ENCODE measurements around the gene SH2B3. TPM values are rescaled to one million over a fixed set of nuclear protein-coding genes. Genes with fewer than 3 reads are reported as not detected.

The SH2B3 gene
- total RNA-seq, 3 donors from 2014 or later (not counting 1 experiment from before 2014, with no cell fraction given), result 68.1 to 81.3 (median 68.4) TPM

DNA sequence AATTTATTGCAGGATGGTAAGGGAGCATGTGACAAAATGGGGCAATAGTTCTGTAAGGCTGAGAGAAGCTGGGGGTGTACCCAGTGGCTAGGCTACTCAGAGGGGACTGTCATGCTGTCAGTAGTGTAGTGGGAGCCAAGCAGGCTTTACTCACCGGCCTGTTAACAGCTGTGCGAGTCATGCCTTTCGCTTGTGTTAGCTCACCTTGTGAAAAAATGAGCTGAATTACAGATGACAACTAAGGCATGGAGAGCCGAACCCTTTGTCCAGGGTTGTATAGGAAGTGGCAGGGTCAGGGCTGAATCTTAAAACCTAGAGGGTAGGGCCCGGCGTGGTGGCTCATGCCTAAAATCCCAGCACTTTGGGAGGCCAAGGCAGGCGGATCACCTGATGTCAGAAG lies 37.9 kb downstream of the SH2B3 start:
- TF ChIP-seq, protein P1, sequence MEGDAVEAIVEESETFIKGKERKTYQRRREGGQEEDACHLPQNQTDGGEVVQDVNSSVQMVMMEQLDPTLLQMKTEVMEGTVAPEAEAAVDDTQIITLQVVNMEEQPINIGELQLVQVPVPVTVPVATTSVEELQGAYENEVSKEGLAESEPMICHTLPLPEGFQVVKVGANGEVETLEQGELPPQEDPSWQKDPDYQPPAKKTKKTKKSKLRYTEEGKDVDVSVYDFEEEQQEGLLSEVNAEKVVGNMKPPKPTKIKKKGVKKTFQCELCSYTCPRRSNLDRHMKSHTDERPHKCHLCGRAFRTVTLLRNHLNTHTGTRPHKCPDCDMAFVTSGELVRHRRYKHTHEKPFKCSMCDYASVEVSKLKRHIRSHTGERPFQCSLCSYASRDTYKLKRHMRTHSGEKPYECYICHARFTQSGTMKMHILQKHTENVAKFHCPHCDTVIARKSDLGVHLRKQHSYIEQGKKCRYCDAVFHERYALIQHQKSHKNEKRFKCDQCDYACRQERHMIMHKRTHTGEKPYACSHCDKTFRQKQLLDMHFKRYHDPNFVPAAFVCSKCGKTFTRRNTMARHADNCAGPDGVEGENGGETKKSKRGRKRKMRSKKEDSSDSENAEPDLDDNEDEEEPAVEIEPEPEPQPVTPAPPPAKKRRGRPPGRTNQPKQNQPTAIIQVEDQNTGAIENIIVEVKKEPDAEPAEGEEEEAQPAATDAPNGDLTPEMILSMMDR (IDR thresholded peaks at IDR 0.05), result no peak
- WGBS (ENCODE audit: insufficient coverage), result 80% methylated on average over 7 of the region's 7 CpGs
- Mint-ChIP-seq H3K4me1 (peaks cover 75 to 82% of the 10 kb centered on the region in 2 donors), H3K27ac (peak overlapping the region; percentile 96 to 100), H3K36me3 (no peaks in the 10 kb centered on the region), H3K27me3 (ENCODE audit: low read depth in 2 of 2) (no peaks in the 10 kb centered on the region), H3K4me3 (peak overlapping the region; percentile 80), H3K9me3 (no peaks in the 10 kb centered on the region)
- H3K9me3 ChIP-seq (ENCODE audit: control insufficient read depth, insufficient read depth, low read length), result no peaks in the 10 kb centered on the region
- H3K27me3 ChIP-seq (ENCODE audit: control insufficient read depth, insufficient read depth, low read length), result no peaks in the 10 kb centered on the region
- H3K27ac ChIP-seq (ENCODE audit: low read length), result peak overlapping the region; percentile 4
- ATAC-seq (no peak), DNase-seq (peak in 1 of 2 donors; percentile 26)
- intact Hi-C loops (cut with micrococcal nuclease), result no loop called here
- peaks cover 86% of the 10 kb centered on the region for H3K4me1 ChIP-seq (ENCODE audit: control insufficient read depth, insufficient read depth, low read length)
- H3K4me3 ChIP-seq (ENCODE audit: low read length), result no peak overlapping the region
- H3K36me3 ChIP-seq (ENCODE audit: control insufficient read depth, insufficient read depth, low read length), result peaks cover 27% of the 10 kb centered on the region

DNA sequence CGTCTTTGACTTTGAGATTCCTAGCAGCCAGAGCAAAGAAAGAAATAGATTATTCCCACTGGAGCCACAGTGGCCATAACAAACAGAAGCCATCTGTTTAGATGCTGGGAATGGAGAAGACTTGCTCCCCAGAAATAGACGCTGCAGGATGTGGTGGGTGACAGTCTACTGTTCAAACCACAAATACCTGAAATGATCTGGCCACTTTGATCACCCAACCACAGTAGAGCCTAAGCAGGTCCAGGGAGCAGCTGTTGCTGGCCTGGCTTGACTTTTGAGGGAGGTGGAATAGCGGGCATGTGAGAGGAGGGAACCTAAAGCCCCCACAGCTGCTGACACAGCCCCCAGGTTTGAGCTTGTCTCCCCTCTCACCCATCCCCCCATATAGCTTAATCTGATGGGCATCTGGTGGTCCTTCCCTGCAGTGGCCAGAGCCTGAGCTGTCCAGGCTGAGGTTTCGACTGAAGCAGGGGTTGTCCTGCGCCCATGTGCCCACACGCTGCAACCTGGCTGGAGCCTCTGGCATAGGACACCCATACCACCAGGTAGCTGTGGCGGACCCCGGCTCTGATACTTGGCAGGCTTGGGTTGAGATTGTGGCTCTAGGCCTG lies 38.7 kb downstream of the SH2B3 start:
- H3K4me1 ChIP-seq (ENCODE audit: control insufficient read depth, insufficient read depth, low read length), result peaks cover 78% of the 10 kb centered on the region
- Mint-ChIP-seq H3K4me3 (peak overlapping the region; percentile 80), H3K27me3 (ENCODE audit: low read depth in 2 of 2) (no peaks in the 10 kb centered on the region), H3K36me3 (peaks cover 7% of the 10 kb centered on the region), H3K9me3 (no peaks in the 10 kb centered on the region), H3K27ac (peak overlapping the region; percentile 96 to 100), H3K4me1 (peaks cover 78 to 86% of the 10 kb centered on the region in 2 donors)
- DNase-seq (peak in 1 of 2 donors; percentile 56), ATAC-seq (peak in 1 of 3 donors; percentile 0)
- peak overlapping the region; percentile 92 for H3K27ac ChIP-seq (ENCODE audit: low read length)
- H3K27me3 ChIP-seq (ENCODE audit: control insufficient read depth, insufficient read depth, low read length), result no peaks in the 10 kb centered on the region
- WGBS (ENCODE audit: insufficient coverage), result 35% methylated on average over 7 of the region's 8 CpGs
- no peak overlapping the region for H3K4me3 ChIP-seq (ENCODE audit: low read length)
- no peaks in the 10 kb centered on the region for H3K9me3 ChIP-seq (ENCODE audit: control insufficient read depth, insufficient read depth, low read length)
- TF ChIP-seq, protein P1 (IDR thresholded peaks at IDR 0.05), result no peak
- H3K36me3 ChIP-seq (ENCODE audit: control insufficient read depth, insufficient read depth, low read length), result peaks cover 35% of the 10 kb centered on the region
- intact Hi-C loops (cut with micrococcal nuclease), result loop anchor here (1.0 kb wide), 1 partner anchor 10 kb away; no protein-coding TSS in a partner anchor

DNA sequence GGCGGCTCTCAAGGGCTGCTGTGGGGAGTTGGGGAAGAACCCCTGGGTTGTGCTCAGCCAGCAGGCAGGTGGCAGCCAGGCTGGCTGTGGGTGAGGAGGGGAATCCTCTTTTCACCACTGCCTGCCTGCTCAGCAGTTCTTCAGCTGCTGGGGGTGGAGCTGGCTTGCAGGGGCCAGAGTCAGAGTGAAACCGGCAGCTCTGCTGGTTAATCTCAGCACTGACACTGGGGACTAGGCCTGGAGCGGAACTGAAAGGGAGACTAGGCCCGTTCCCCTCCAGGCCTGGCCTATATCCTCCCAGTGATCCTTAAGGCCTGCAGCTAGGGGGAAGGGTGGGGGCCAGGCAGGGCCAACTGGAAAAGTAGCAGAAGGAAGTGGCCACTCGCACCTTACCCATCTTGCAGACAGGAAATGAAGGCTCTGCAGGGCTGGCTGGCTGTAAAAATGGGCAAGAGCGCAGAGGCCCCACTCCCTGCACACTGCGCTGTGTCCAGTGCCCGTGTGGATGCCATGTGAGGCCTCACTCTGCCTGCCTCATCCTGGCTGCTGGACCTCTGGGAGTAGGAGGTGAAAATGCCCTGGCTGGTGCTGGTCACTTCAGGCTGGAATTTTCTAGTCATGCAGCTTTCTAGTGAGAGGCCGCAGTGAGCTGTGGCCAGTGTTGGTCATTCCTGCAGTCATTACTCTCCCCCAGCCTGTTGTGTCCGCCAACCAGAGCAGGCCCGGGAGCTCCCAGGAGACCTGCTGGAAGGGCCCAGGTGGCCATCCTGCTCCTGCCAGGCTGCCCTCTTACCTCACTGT lies 39.4 kb downstream of the SH2B3 start:
- Mint-ChIP-seq H3K9me3 (no peaks in the 10 kb centered on the region), H3K4me3 (peak overlapping the region; percentile 80), H3K4me1 (peaks cover 81 to 84% of the 10 kb centered on the region in 2 donors), H3K27ac (peak overlapping the region; percentile 96 to 100), H3K27me3 (ENCODE audit: low read depth in 2 of 2) (no peaks in the 10 kb centered on the region), H3K36me3 (peaks cover 7% of the 10 kb centered on the region)
- Histone ChIP-seq H3K4me1 (ENCODE audit: control insufficient read depth, insufficient read depth, low read length) (peaks cover 71% of the 10 kb centered on the region), H3K4me3 (ENCODE audit: low read length) (peak overlapping the region; percentile 4), H3K27ac (ENCODE audit: low read length) (peak overlapping the region; percentile 92), H3K27me3 (ENCODE audit: control insufficient read depth, insufficient read depth, low read length) (no peaks in the 10 kb centered on the region), H3K36me3 (ENCODE audit: control insufficient read depth, insufficient read depth, low read length) (peaks cover 36% of the 10 kb centered on the region), H3K9me3 (ENCODE audit: control insufficient read depth, insufficient read depth, low read length) (no peaks in the 10 kb centered on the region)
- 25% methylated on average over 11 of the region's 11 CpGs for WGBS (ENCODE audit: insufficient coverage)
- intact Hi-C loops (cut with micrococcal nuclease), result loop anchor here (1.0 kb wide), 1 partner anchor 11 kb away; no protein-coding TSS in a partner anchor
- peak; percentile 78 to 94 for DNase-seq
- TF ChIP-seq, protein P1 (IDR thresholded peaks at IDR 0.05), result no peak
- ATAC-seq, result peak; percentile 91 to 96 (median 96)

All from natural killer cell (primary cell).